ENCODE measurements around the gene CNTNAP5.

DNA sequence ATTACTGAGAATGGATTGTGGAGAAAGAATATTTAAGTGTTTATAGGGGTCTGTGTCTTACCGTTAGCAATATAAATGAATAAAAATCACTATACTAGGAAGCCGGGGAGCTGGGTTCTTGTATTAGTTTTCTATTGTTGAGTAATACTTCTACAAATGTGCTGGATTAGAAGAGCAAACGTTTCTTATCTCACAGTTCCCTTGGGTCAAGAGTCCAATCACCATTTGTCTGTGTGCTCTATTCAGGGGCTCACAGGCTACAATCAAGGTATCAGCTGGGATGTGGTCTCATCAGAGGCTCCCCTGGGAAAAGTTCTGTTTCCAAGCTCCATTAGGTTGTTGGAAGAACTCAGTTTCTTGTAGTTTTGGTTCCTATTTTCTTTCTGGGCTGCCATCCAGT is 790.9 kb downstream of the CNTNAP5 start:
- TF ChIP-seq, protein P1, sequence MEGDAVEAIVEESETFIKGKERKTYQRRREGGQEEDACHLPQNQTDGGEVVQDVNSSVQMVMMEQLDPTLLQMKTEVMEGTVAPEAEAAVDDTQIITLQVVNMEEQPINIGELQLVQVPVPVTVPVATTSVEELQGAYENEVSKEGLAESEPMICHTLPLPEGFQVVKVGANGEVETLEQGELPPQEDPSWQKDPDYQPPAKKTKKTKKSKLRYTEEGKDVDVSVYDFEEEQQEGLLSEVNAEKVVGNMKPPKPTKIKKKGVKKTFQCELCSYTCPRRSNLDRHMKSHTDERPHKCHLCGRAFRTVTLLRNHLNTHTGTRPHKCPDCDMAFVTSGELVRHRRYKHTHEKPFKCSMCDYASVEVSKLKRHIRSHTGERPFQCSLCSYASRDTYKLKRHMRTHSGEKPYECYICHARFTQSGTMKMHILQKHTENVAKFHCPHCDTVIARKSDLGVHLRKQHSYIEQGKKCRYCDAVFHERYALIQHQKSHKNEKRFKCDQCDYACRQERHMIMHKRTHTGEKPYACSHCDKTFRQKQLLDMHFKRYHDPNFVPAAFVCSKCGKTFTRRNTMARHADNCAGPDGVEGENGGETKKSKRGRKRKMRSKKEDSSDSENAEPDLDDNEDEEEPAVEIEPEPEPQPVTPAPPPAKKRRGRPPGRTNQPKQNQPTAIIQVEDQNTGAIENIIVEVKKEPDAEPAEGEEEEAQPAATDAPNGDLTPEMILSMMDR (IDR thresholded peaks at IDR 0.05), result no peak
- no peak for TF ChIP-seq POLR2A (IDR thresholded peaks at IDR 0.05)
